RKO (cell line): Measurements from ENCODE around the gene NFAT5.
"Not testable (repeated sequence)": the region's sequence is repeated elsewhere in the genome, so short reads cannot be mapped to it uniquely, and the experiment has no call there.

ENCODE experiments used
- DNase-seq: peaks from one replicate; pipeline ENCODE4 v3.0.0-alpha.2; 2016; ENCODE audit warnings: low spot score

The NFAT5 gene

DNA sequence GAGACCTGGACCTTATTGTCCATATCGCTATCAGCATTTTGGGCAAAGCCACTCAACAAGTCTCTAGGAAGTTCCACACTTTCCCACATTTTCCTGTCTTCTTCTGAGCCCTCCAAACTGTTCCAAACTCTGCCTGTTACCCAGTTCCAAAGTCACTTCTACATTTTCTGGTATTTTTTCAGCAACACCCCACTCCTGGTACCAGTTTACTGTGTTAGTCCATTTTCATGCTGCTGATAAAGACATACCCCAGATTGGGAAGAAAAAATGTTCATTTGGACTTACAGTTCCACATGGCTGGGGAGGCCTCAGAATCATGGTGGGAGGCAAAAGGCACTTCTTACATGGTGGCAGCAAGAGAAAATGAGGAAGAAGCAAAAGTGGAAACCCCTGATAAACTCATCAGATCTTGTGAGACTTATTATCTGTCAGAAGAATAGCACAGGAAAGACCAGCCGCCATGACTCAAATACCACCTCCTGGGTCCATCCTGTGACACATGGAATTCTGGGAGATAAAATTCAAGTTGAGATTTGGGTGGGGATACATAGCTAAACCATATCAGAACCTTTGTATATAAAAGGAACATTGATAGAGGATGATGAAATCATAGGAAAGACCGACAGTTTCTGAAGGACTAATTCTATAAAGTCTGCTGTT is 71.6 kb downstream of the NFAT5 start:
- DNase-seq: not testable (repeated sequence)

DNA sequence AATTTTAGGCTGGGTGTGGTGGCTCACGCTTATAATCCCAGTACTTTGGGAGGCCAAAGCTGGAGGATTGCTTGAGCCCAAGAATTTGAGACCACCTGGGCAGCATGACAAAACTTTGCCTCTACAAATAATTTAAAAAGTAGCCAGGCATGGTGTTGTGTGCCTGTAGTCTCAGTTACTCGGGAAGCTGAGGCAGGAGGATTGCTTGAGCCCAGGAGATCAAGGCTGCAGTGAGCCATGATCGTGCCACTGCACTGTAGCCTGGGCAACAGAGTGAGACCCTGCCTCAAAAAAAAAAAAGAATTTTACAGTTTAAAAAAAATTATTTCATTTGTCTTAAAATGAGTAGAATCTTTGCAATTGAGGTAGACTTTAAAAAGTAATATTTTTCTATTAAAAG is 78.2 kb downstream of the NFAT5 start:
- not testable (repeated sequence) for DNase-seq

DNA sequence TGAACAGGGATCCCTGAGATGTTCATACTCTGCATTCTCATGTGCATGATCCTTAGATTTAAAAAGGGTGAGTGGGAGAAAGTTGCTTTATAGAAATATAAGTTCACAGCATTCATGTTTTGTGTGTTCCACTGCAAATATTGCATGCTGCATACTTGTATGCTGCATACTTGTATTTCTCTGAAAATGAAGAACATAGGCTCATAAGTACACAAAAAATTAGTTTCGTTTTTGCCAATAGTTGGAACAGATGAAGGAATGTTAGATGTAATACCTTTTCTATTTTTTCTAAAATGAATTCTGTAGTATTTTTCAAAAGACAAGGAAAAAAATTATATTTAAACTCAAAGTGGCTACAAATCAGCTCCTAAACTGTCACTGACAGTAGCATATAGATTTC is 79.0 kb downstream of the NFAT5 start:
- no peak for DNase-seq

DNA sequence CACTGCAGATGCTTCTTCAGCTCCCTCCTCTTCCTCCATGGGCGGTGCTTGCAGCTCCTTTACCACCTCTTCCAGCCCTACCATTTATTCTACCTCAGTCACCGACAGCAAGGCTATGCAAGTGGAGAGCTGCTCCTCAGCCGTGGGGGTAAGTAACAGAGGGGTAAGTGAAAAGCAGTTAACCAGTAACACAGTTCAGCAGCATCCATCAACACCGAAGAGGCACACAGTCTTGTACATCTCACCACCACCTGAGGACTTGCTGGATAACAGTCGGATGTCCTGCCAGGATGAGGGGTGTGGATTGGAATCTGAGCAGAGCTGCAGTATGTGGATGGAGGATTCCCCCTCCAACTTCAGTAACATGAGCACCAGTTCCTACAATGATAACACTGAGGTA is 81.3 kb downstream of the NFAT5 start:
- DNase-seq: no peak

DNA sequence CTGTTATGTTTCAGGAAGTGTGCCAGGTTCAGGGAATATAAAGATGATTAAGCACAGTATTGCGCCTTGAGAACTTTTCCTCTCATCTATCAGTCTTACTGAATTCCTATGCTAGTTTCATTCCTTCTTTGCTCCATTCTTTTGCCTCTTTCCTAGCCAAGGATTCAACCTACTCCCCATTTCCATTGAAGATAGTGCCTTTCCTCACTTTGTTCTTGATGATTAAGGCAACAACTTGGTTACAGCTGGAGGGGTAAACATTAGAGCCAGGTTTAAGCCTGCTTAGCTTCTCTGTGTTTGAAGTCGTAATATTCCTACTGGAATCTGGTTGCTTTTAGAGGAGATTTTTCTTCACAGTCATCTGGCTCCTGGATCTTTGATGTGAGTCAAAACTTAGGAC is 85.5 kb downstream of the NFAT5 start:
- no peak for DNase-seq

DNA sequence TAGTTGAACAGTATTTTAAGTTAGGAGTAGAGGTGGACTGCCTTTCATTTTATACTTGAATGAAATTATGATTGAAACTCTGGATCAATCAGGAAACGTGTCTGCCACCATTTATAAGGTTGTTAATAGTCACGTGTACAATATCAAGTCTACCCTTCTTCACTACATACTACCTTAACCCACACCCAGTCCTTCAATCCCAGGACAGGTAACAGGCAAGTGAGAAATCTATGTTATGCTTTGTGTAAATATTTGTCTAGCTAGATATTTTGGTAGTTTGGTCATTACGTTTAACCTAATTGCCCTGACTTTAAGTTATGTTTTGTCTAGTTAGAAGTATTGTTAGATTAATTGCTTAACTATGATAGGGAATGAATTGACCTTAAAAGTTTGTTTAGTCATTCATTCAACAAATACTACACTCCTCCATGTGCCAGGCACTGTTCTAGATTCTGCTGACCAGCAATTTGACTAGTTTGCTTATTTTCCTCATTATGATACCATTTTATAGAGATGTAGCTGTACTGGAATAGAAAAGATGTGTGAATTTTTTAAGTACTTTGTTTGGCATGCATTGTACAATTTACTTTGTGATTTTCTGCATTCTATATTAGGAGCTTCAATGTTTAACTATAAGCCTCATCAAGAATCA is 88.6 kb downstream of the NFAT5 start:
- DNase-seq: no peak

DNA sequence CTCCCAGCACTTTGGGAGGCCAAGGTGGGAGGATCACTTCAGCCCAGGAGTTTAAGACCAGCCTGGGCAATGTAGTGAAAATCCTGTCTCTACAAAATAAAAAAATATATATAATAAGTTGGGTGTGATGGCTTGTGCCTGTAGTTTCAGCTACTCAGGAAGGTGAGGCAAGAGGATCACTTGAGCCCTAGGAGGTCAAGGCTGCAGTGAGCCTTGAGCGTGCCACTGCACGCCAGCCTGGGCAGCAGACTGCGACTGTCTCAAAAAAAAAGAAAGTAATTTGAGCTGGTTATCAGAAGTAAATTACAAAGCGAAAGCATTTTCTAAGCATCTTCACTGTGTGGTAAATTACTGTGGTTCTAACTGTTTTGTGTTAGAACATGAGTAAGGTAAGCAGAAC is 94.4 kb downstream of the NFAT5 start:
- no peak for DNase-seq

DNA sequence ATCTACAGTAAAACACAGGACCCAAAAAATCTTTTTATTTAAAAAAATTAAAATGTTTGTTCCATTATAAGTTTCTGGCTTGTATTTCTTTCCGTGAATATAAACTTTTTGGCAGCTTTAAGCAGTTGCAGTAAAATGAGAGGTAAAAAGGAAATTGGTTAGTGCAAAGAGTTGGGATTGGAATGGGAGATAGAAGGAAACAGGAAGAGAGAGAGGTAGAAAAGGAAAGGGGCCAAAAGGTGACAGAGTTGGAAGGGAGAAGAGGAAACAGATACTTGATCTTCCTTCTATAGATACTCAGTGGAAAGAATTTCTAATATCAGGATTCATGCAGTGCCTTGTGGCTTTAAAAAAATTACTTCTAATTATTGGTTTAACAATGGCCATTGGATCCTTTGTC is 97.1 kb downstream of the NFAT5 start:
- no peak for DNase-seq

DNA sequence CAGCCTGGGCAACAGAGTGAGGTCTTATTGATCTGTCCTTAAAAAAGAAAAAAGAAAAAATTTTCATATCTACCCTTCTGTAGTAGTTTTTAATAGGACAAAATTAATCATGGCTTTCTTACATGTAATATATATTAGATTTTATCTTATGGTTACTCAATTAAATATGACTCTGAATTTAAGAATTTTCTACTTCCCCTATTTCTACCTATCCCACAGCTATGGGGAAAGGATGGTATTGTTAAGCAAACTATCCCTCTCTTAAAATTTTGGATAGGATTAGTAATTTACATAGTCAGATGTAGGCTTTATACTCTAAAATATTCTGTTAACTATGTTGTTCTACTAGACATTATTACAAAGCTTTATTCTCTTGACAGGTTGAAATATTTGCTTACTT is 98.1 kb downstream of the NFAT5 start:
- no peak for DNase-seq

DNA sequence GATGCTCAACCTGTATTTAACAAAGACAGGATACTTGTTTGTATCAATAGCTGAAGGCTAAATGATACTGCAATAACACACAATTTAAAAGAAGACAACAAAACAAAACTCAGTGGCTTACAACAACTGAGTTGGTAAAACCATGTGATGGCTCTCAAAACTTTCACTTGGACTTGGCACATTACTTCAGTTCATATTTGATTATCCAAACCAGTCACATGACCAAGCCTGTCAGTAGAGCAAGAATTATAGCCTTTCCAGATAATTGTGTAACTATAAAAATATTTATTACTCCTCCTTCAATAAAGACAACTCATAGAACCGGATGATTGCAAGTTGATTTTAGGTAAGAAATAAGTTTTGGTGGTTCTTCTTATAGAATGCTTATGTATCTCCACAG is 103.8 kb downstream of the NFAT5 start:
- DNase-seq: no peak

DNA sequence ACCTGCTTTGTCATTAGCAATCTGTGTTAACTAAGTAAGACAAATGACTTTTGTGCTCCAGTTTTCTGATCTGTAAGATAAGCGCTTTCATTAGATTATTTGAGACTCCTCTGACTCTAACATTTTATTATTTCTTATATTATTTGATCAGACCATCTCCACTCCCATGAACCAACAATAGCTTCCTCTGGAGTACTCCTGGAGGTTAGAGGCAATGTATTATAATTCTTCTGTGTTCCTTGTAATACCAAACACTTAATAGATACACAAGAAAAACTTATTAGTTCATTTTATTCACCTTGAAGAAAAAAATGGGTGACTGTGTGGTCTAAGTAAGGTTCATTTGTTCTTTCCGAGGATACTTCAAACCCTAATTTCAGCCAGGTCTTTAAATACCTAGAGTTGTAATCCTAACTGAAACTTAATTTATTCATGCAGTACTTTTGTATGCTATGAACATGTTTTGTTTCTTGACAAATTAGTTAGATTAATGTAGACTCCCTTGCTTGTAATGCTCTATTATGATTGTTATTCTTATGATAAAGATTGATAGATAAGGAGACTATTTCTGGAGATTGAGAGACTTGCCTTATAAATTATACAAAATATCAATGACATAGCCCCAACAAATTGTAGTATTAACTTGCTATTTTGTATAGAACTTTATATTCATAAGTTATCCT is 106.7 kb downstream of the NFAT5 start:
- no peak for DNase-seq

DNA sequence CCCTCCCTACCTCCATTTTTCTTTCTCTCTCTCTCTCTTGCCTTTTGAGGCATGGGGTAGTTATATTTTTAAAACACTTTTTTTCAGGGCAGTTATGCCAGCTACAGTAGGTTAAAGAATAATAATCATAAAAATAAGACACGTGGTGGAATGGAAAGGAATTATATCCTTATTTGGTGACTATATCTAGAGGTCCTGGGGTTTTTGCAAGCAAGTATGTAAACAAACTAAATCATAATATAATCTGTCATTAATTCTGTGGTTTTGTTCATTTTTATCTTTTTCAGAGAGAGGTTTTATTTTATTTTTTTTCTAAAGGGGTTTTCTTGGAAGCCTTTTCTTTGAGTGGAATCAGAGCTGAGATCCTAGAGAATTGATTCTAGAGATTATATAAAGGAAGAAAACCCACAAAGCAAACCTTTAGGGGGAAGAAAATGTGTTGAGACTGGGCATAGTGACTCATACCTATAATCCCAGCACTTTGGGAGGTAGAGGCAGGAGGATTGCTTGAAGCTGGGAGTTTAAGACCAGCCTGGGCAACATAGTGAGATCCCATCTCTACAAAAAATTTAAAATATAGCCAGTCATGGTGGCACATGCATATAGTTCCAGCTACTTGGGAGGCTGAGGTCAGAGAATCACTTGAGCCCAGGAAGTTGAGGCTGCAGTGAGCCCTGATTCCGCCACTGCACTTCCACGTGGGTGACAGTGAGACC is 107.4 kb downstream of the NFAT5 start:
- DNase-seq: no peak

DNA sequence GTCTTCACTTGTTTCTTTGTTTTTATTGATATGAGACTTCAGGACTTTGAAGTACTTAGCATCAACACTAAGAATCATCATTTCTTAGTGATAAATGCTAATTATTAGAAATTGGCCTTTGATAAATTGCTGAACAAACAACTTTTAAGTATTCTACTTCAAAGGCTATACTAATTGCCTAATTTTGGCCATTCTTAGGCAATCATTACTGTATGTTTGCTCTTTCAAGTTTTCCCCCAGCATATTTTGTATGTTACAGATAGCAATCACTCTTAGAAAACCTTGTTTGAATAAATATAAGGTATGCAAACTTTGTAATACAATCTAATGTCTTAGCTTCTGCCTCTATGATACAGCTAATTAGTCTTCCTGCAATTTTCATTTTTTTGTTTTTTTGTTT is 114.6 kb downstream of the NFAT5 start:
- no peak for DNase-seq

DNA sequence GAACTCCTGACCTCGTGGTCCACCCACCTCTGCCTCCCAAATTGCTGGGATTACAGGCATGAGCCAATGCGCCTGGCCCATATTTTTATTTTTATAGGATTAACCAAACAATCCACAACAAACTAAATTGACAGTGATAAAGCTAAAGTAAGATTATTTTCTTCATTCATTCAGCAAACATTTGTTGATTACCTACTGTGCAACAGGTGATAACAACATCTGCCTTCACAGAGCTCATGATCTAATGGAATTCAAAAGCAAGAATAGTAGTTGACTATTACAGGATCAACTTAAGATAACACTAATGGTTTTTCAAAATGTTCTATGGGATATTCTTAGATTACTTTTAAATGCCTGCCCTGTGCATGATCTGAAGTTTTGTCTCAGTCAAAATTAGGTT is 122.8 kb downstream of the NFAT5 start:
- no peak for DNase-seq

DNA sequence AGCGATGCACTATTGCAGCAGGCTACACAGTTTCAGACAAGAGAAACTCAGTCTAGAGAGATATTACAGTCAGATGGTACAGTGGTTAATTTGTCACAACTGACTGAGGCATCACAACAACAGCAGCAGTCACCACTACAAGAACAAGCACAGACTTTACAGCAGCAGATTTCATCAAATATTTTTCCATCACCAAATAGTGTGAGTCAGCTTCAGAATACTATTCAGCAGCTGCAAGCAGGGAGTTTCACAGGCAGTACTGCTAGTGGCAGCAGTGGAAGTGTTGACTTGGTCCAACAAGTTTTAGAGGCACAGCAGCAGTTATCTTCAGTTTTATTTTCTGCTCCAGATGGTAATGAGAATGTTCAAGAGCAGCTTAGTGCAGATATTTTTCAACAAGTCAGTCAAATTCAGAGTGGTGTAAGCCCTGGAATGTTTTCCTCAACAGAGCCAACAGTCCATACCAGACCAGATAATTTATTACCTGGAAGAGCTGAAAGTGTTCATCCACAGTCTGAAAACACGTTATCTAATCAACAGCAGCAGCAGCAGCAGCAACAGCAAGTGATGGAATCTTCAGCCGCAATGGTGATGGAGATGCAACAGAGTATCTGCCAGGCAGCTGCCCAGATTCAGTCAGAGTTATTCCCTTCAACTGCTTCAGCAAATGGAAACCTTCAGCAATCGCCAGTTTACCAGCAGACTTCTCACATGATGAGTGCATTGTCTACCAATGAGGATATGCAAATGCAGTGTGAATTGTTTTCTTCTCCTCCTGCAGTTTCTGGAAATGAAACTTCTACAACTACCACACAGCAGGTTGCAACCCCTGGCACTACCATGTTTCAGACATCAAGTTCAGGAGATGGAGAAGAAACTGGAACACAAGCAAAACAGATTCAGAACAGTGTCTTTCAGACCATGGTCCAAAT is 126.5 kb downstream of the NFAT5 start:
- DNase-seq: peak; percentile 22

DNA sequence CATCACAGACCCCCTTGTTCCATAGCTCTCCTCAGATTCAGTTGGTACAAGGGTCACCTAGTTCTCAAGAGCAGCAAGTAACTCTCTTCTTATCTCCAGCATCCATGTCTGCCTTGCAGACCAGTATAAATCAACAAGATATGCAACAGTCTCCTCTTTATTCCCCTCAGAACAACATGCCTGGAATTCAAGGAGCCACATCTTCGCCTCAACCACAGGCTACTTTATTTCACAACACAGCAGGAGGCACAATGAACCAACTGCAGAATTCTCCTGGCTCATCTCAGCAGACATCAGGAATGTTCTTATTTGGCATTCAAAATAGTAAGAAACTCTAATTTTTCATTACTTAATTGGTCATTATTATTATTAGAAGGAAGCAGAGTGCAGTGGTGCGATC is 128.2 kb downstream of the NFAT5 start:
- DNase-seq: no peak

DNA sequence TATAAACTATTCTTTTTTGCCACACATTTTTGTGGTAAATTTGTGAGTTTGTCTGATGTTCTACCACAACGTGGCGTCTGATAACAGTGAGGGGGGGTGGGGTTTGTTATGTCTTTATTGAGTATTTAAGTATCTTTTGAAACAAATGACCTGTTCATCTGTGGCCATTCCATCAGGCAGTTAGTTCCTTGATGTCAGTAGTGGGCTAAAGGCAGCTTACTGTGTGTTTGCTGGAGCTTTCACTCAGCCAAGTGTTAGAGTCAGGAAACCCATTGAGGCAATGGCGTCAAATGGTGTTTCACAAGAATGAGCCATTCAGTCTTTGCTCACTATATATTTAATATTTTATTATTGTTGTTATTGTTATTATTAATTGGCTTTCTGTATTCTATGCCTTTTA is 132.6 kb downstream of the NFAT5 start:
- no peak for DNase-seq

DNA sequence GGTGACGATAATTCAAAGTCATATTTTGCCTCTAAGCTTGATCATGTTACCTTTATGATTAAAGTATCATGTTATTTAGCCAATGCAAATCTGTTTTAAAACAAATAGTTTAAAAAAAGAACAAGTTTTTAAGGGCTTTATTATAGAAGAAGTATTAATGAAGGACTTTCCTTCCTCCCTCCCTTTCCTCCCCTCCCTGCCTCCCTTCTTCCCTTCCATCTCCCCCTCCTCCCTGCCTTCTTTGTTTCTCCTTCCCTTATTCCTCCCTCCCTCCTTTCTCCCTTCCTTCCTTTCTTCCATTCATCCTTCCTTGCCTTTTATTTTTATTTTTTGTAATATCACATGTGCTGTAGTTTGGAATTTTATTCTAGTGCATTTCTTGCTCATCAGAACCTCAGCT is 134.1 kb downstream of the NFAT5 start:
- no peak for DNase-seq

DNA sequence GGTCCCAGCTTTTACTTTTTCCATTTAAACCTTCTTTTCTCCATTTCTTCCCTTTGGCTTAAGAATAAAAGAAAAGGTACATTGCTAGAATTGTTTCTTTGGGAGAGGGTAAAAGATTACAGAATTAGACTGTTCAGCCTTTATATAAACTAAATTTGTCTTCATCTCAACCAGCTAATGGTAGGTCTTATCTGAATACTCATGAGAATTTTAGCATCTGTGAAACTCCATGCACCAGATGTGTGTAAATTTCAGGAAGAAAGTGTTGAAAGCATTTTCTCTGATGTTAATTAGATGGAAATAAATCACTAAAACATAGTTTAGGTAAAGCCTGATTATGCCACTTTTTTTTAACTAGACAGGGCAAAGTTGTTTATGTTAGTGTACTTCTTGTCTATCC is 135.7 kb downstream of the NFAT5 start:
- no peak for DNase-seq

DNA sequence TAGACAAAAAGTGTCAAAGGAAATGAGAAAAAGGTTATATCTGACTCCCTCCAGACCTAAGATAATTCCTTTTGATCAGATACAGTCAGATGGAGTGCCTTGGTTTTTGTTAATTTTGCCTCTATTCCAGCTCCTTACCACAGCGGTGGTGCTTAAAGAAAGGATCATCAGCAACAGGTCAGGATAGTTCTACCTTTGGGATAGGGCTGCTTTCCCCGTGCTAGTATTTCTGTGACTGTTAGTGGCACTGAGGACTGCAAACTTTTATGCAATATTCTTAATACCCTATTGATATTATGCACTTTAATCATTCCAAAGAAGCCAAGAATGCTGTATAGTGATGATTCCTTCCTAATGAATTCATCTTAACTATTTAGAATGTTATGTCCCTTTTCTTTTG is 136.1 kb downstream of the NFAT5 start:
- no peak for DNase-seq

DNA sequence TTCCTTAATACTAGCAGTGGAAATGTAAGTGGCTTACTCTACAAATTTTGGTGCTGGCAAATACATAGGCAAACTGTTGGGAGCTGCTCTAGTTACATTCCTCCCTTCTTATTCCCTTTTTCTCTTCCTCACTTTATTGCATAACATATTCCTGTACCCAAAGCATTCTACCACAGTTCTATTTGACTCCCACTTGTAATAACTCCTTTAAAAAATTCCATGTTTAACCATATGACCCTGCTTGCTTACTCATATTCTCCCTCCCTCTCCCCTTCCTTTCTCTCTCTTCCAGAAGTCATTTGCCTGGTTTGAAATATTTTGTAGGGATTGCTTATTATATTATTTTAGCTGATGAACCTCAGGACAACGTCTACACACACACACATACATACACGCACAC is 137.9 kb downstream of the NFAT5 start:
- DNase-seq: no peak
